Activated CD4-positive, alpha-beta T cell treated with anti-CD3 and anti-CD28 coated beads for 36 hours (primary cell): ENCODE results near the gene SF1. TPM values are rescaled to one million over a fixed set of nuclear protein-coding genes. Genes with fewer than 3 reads are reported as not detected.

Experiments used
- ATAC-seq: fragments of 200-7000 bp; cut with Tn5 transposase; one replicate; pipeline ENCODE4 v1.10.0; 2021; ENCODE audit warnings: mild to moderate bottlenecking, moderate library complexity
- CTCF ChIA-PET: fragments of 350-600 bp; sonication (Branson Sonifier 250); formaldehyde crosslinking; loops from one replicate; lab custom pipeline; 2021; ENCODE audit warnings: antibody characterized with exemption; lab: Charles Lee
- POLR2A ChIA-PET: fragments of 350-600 bp; sonication (Branson Sonifier 250); formaldehyde crosslinking; loops from one replicate; lab custom pipeline; 2021; ENCODE audit warnings: antibody characterized with exemption, inconsistent platforms; lab: Charles Lee
- DNase-seq: peaks from one replicate; pipeline ENCODE4 v3.0.0-alpha.2; 2020
- H3K27ac Mint-ChIP-seq: one replicate; pipeline ENCODE4 v1.8.0; 2021; ENCODE audit warnings: mixed read lengths
- H3K27me3 Mint-ChIP-seq: one replicate; pipeline ENCODE4 v1.8.0; 2021; ENCODE audit warnings: mixed read lengths
- H3K36me3 Mint-ChIP-seq: one replicate; pipeline ENCODE4 v1.8.0; 2021; ENCODE audit warnings: low read depth, mixed read lengths
- H3K4me1 Mint-ChIP-seq: one replicate; pipeline ENCODE4 v1.8.0; 2021; ENCODE audit warnings: mixed read lengths
- H3K4me3 Mint-ChIP-seq: one replicate; pipeline ENCODE4 v1.8.0; 2021; ENCODE audit warnings: mild to moderate bottlenecking, moderate library complexity, mixed read lengths
- H3K9me3 Mint-ChIP-seq: one replicate; pipeline ENCODE4 v1.8.0; 2021; ENCODE audit warnings: low read depth, mixed read lengths
- intact Hi-C, 2 experiments: fragments of 100-400 bp; cut with DNase I in 1 of 2; cut with micrococcal nuclease in 1 of 2; formaldehyde crosslinking; loops; one replicate each; pipeline versions ENCODE4 v1.14.2 to v1.15.1; 2022 to 2024; cut with DNase I, micrococcal nuclease
- total RNA-seq, 2 experiments: library from RNA; stranded (reverse); gene quantifications; one replicate each; pipeline ENCODE4 v1.2.3, GENCODE V29; 2021

Gene SF1
- total RNA-seq, 2 experiments from 2014 or later, result 318 to 362 TPM

GRCh38 chr11:64810891-64811272, 32.5 kb upstream of the SF1 start:
- Mint-ChIP-seq H3K27ac (peak overlapping the region; percentile 85), H3K27me3 (no peaks in the 10 kb centered on the region), H3K9me3 (no peaks in the 10 kb centered on the region), H3K4me1 (peaks cover 21% of the 10 kb centered on the region), H3K36me3 (peaks cover 7% of the 10 kb centered on the region), H3K4me3 (peak overlapping the region; percentile 93)
- DNase-seq (no peak), ATAC-seq (peak; percentile 43)
- ChIA-PET CTCF (interaction anchor here (0.6 to 1.8 kb wide), 7 partner anchors 13 to 219 kb away, joined by 3 to 7 read pairs (median 4); partner anchors contain the start of genes CDC42BPG and SF1), POLR2A (interaction anchor here (0.6 to 1.1 kb wide), 7 partner anchors 16 to 762 kb away, joined by 3 to 7 read pairs (median 3); partner anchors contain the start of genes FAM89B and SF1)
- intact Hi-C loops, result loop anchor here (1.0 to 2.0 kb wide), 10 partner anchors 32 to 306 kb away; partner anchors contain the start of genes ATG2A (in 1 of the 2), CDCA5 (in 1 of the 2), EHD1 (in 1 of the 2) and PPP2R5B (in 1 of the 2)

- Mint-ChIP-seq H3K9me3 (no peaks in the 10 kb centered on the region), H3K27ac (peak within 1 kb of the TSS; percentile 85), H3K4me1 (peaks cover 21% of the 10 kb centered on the region), H3K27me3 (no peaks in the 10 kb centered on the region), H3K4me3 (peak within 1 kb of the TSS; percentile 93), H3K36me3 (peaks cover 10% of the 10 kb centered on the region)
- ChIA-PET CTCF (interaction anchor here (0.7 to 1.8 kb wide), 7 partner anchors 14 to 38 kb away, joined by 3 to 7 read pairs (median 4); partner anchors contain the start of genes CDC42BPG and SF1), POLR2A (interaction anchor here (0.6 to 1.1 kb wide), 7 partner anchors 16 to 762 kb away, joined by 3 to 7 read pairs (median 3); partner anchors contain the start of genes FAM89B and SF1)
- intact Hi-C loops, result loop anchor here (1.0 to 2.0 kb wide), 10 partner anchors 32 to 307 kb away; partner anchors contain the start of genes ATG2A (in 1 of the 2), CDCA5 (in 1 of the 2), EHD1 (in 1 of the 2) and PPP2R5B (in 1 of the 2)
- ATAC-seq (peak; percentile 95), DNase-seq (peak; percentile 92)
These were observed 32.0 kb upstream of the SF1 start, which contains the start of gene MEN1 for GRCh38 chr11:64810271-64810890. MEN1 (minus strand) TSS chr11:64810551; CDS start chr11:64810109, 442 bp downstream.

GRCh38 chr11:64809781-64810241, 31.5 kb upstream of the SF1 start:
- Mint-ChIP-seq H3K9me3 (no peaks in the 10 kb centered on the region), H3K27ac (peak overlapping the region; percentile 85), H3K27me3 (no peaks in the 10 kb centered on the region), H3K4me1 (peaks cover 21% of the 10 kb centered on the region), H3K36me3 (peaks cover 11% of the 10 kb centered on the region), H3K4me3 (peak overlapping the region; percentile 93)
- ChIA-PET POLR2A (interaction anchor here (0.7 kb wide), 1 partner anchor 494 kb away, joined by 4 read pairs; no protein-coding TSS in a partner anchor), CTCF (interaction anchor here (1.0 to 1.8 kb wide), 4 partner anchors 16 to 39 kb away, joined by 3 to 7 read pairs (median 4); partner anchors contain the start of gene CDC42BPG)
- intact Hi-C loops, result loop anchor here (1.0 to 2.0 kb wide), 10 partner anchors 31 to 307 kb away; partner anchors contain the start of genes ATG2A (in 1 of the 2), CDCA5 (in 1 of the 2), EHD1 (in 1 of the 2) and PPP2R5B (in 1 of the 2)
- peak; percentile 53 for DNase-seq
- peak; percentile 2 for ATAC-seq

- ChIA-PET POLR2A (interaction anchor here (0.6 kb wide), 1 partner anchor 166 kb away, joined by 3 read pairs; the partner anchor contains the start of gene MAJIN), CTCF (interaction anchor here (0.8 kb wide), 1 partner anchor 18 kb away, joined by 3 read pairs; no protein-coding TSS in a partner anchor)
- Mint-ChIP-seq H3K4me3 (no peak overlapping the region), H3K36me3 (peaks cover 17% of the 10 kb centered on the region), H3K27ac (no peak overlapping the region), H3K4me1 (peaks cover 30% of the 10 kb centered on the region), H3K27me3 (no peaks in the 10 kb centered on the region), H3K9me3 (no peaks in the 10 kb centered on the region)
- DNase-seq (no peak), ATAC-seq (no peak)
- intact Hi-C loops, result no loop called here
These were observed 27.1 kb upstream of the SF1 start for GRCh38 chr11:64805481-64805880.

GRCh38 chr11:64804346-64805210, 26.2 kb upstream of the SF1 start:
- DNase-seq (peak; percentile 45), ATAC-seq (no peak)
- H3K27ac Mint-ChIP-seq, result no peak overlapping the region
- peak overlapping the region; percentile 75 for H3K4me3 Mint-ChIP-seq
- POLR2A ChIA-PET, result no interaction called here
- no peaks in the 10 kb centered on the region for H3K9me3 Mint-ChIP-seq
- peaks cover 16% of the 10 kb centered on the region for H3K36me3 Mint-ChIP-seq
- CTCF ChIA-PET, result interaction anchor here (0.7 to 1.4 kb wide), 3 partner anchors 17 to 194 kb away, joined by 3 read pairs; no protein-coding TSS in a partner anchor
- H3K4me1 Mint-ChIP-seq, result peaks cover 28% of the 10 kb centered on the region
- intact Hi-C loops, result loop anchor here in 1 of 2 experiments (5.0 kb wide), 1 partner anchor 458 kb away; the partner anchor contains the start of gene POLA2
- H3K27me3 Mint-ChIP-seq, result no peaks in the 10 kb centered on the region

DNA sequence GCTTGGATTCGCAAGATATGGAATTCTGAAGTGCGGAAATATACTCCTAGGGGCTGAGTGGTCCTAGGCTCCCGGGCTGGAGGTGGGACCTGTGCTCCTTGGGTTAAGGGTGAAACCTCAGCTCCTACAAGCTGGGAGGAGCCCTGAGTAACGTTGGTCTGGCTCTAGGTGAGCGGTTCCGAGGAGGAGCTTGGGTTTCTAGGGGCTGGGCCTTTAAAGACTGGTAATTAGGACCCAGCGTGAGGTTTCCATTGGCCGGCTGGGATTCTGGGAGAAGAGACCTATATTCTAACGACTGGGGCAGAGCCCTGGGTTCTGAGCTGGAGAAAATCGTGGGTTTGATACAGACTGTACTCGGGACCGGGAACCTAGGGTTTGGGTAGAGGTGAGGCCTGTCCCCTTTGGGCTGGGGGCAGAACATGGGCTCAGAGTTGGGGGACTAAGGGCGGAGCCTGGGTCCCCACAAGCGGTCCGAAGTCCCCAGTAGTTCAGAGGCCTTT, 25.6 kb upstream of the SF1 start:
- peak overlapping the region; percentile 90 for H3K27ac Mint-ChIP-seq
- peaks cover 19% of the 10 kb centered on the region for H3K36me3 Mint-ChIP-seq
- intact Hi-C loops, result loop anchor here (1.0 to 5.0 kb wide), 9 partner anchors 25 to 563 kb away; partner anchors contain the start of genes ATG2A (in 1 of the 2), CDCA5 (in 1 of the 2), EHD1 (in 1 of the 2) and FAU (in 1 of the 2)
- ChIA-PET POLR2A (no interaction called here), CTCF (interaction anchor here (0.5 to 1.4 kb wide), 3 partner anchors 40 to 458 kb away, joined by 3 read pairs; partner anchors contain the start of gene POLA2)
- H3K9me3 Mint-ChIP-seq, result no peaks in the 10 kb centered on the region
- peak overlapping the region; percentile 75 for H3K4me3 Mint-ChIP-seq
- DNase-seq (no peak), ATAC-seq (peak; percentile 15)
- H3K27me3 Mint-ChIP-seq, result no peaks in the 10 kb centered on the region
- peaks cover 25% of the 10 kb centered on the region for H3K4me1 Mint-ChIP-seq

- peak; percentile 92 for DNase-seq
- H3K27me3 Mint-ChIP-seq, result no peaks in the 10 kb centered on the region
- intact Hi-C loops, result loop anchor here (1.0 to 5.0 kb wide), 9 partner anchors 24 to 562 kb away; partner anchors contain the start of genes ATG2A (in 1 of the 2), CDCA5 (in 1 of the 2), EHD1 (in 1 of the 2) and FAU (in 1 of the 2)
These were observed 25.0 kb upstream of the SF1 start, which contains the start of gene MAP4K2 for GRCh38 chr11:64803158-64803845. MAP4K2 (minus strand) TSS chr11:64803214; CDS start chr11:64803149, 65 bp downstream.

DNA sequence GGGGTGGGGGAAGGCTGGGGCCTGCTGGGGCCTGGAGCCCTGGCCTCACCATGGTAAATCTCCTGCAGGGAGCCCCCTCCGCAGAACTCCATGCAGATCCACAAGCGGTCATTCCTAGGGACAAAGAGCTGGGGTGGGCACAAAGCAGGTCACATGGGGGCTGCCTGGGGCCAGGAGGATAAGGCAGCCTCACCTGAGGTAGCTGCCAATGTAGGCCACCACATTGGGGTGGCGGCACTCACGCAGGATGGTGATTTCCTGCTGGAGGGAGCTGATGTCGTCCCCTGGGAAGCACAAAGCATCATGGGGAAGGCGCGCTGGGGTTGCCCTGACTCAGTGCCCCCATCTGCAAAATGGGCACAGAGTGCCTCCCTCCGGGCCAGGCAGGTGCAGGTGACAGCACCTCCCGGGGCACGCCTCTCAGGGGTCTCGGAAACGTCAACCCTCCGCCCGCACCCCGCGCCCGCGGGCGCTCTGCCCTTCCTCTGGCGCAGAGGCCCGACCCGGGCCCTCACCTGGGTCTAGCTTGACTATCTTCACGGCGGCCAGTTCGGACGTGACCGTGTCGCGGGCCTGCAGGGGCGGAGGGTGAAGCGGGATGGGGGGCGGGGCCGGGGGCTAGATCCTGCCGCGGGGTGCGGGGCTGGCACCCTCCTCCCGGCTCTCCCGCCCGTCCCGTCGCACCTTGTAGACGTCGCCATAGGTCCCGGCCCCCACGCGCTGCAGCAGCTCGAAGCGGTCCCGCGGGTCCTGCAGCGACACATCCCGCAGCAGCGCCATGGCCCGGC, 24.2 kb upstream of the SF1 start:
- Mint-ChIP-seq H3K9me3 (no peaks in the 10 kb centered on the region), H3K27ac (peak overlapping the region; percentile 77), H3K4me3 (peak overlapping the region; percentile 75), H3K4me1 (peaks cover 23% of the 10 kb centered on the region), H3K36me3 (peaks cover 20% of the 10 kb centered on the region), H3K27me3 (no peaks in the 10 kb centered on the region)
- ChIA-PET CTCF (interaction anchor here (0.6 to 1.8 kb wide), 4 partner anchors 18 to 207 kb away, joined by 3 to 4 read pairs (median 3); partner anchors contain the start of gene PPP2R5B), POLR2A (interaction anchor here (0.5 to 1.0 kb wide), 2 partner anchors 24 to 371 kb away, joined by 4 to 7 read pairs; no protein-coding TSS in a partner anchor)
- ATAC-seq (peak; percentile 21), DNase-seq (peak; percentile 67)
- intact Hi-C loops, result loop anchor here (1.0 to 5.0 kb wide), 9 partner anchors 23 to 561 kb away; partner anchors contain the start of genes ATG2A (in 1 of the 2), CDCA5 (in 1 of the 2), EHD1 (in 1 of the 2) and FAU (in 1 of the 2)

More at GRCh38 chr11:64803158-64803845, 25.0 kb upstream of the SF1 start, which contains the start of gene MAP4K2:
- Mint-ChIP-seq H3K36me3 (peaks cover 22% of the 10 kb centered on the region), H3K27ac (peak within 1 kb of the TSS; percentile 90), H3K9me3 (no peaks in the 10 kb centered on the region), H3K4me1 (peaks cover 27% of the 10 kb centered on the region), H3K4me3 (peak within 1 kb of the TSS; percentile 75)
- CTCF ChIA-PET, result interaction anchor here (0.5 to 1.4 kb wide), 4 partner anchors 39 to 458 kb away, joined by 3 read pairs; partner anchors contain the start of genes POLA2 and PPP2R5B
- POLR2A ChIA-PET, result interaction anchor here (0.5 to 1.0 kb wide), 2 partner anchors 24 to 371 kb away, joined by 4 to 7 read pairs; no protein-coding TSS in a partner anchor
- ATAC-seq, result peak; percentile 93
